Right lung (tissue), 5 donors: Measurements from ENCODE around the gene KRI1. TPM values are rescaled to one million over a fixed set of nuclear protein-coding genes. Genes with fewer than 3 reads are reported as not detected.
"Not testable (repeated sequence)": the region's sequence is repeated elsewhere in the genome, so short reads cannot be mapped to it uniquely, and the experiment has no call there.

Experiments used
- DNase-seq, 2 donors: peaks; one replicate each; pipeline ENCODE4 v3.0.0-alpha.2; 2013
- polyA plus RNA-seq, 5 donors: library from polyadenylated mRNA; unstranded; fragments of 120-200 nt; gene quantifications; one replicate each; pipeline versions ENCODE4 v1.2.1 to v1.2.3, GENCODE V29; 2013; ENCODE audit warnings: inconsistent platforms in 1 of 5, low replicate concordance in 1 of 5; ENCODE audit not compliant: insufficient read length in 5 of 5, insufficient read depth in 1 of 5

The KRI1 gene
- polyA plus RNA-seq, 5 donors, result 25.4 to 38.2 (median 32.8) TPM

GRCh38 chr19:10580979-10581631, 15.3 kb upstream of the KRI1 start:
- peak in 1 of 2 donors; percentile 85 for DNase-seq

- no peak for DNase-seq
Measured at GRCh38 chr19:10577951-10578350, 12.1 kb upstream of the KRI1 start.

GRCh38 chr19:10575011-10575716, 9.4 kb upstream of the KRI1 start:
- no peak for DNase-seq

GRCh38 chr19:10574462-10574861, 8.7 kb upstream of the KRI1 start:
- no peak for DNase-seq

GRCh38 chr19:10573793-10574192, 8.0 kb upstream of the KRI1 start:
- DNase-seq, result not testable (repeated sequence)

GRCh38 chr19:10568826-10569651, 3.2 kb upstream of the KRI1 start, which contains the start of gene CDKN2D:
Gene CDKN2D, minus strand, starts transcription at chr19:10568979. Its CDS starts 326 bp downstream, at chr19:10568653.
- DNase-seq, result peak; percentile 99 to 100

- no peak for DNase-seq
Measured at GRCh38 chr19:10568062-10568825, 2.4 kb upstream of the KRI1 start.

- DNase-seq, result no peak
Measured at GRCh38 chr19:10567656-10568055, 1.8 kb upstream of the KRI1 start.

- no peak for DNase-seq
Measured at GRCh38 chr19:10566658-10567410, 1.0 kb upstream of the KRI1 start.

- DNase-seq, result no peak
Measured at GRCh38 chr19:10566408-10566657, 523 bp upstream of the KRI1 start.

GRCh38 chr19:10565028-10565566, 713 bp downstream of the KRI1 start:
- DNase-seq, result peak in 1 of 2 donors; percentile 31

GRCh38 chr19:10562609-10563008, 3.2 kb downstream of the KRI1 start:
- DNase-seq, result no peak

GRCh38 chr19:10560154-10560553, 5.7 kb downstream of the KRI1 start:
- DNase-seq, result no peak

GRCh38 chr19:10557603-10558197, 8.1 kb downstream of the KRI1 start:
- no peak for DNase-seq

GRCh38 chr19:10555610-10555973, 10.2 kb downstream of the KRI1 start:
- no peak for DNase-seq

- no peak for DNase-seq
Measured at GRCh38 chr19:10554760-10555609, 10.8 kb downstream of the KRI1 start.

- no peak for DNase-seq
Measured at GRCh38 chr19:10553943-10554381, 11.8 kb downstream of the KRI1 start.

- no peak for DNase-seq
Measured at GRCh38 chr19:10553087-10553667, 12.6 kb downstream of the KRI1 start.

GRCh38 chr19:10552510-10553053, 13.2 kb downstream of the KRI1 start:
- DNase-seq, result no peak
